Measurements from ENCODE around the gene SEL1L.
A peak's percentile ranks its signal among the peaks of the same experiment; 100 is the strongest.
"Not testable (repeated sequence)": the region's sequence is repeated elsewhere in the genome, so short reads cannot be mapped to it uniquely, and the experiment has no call there.

Gene SEL1L

DNA sequence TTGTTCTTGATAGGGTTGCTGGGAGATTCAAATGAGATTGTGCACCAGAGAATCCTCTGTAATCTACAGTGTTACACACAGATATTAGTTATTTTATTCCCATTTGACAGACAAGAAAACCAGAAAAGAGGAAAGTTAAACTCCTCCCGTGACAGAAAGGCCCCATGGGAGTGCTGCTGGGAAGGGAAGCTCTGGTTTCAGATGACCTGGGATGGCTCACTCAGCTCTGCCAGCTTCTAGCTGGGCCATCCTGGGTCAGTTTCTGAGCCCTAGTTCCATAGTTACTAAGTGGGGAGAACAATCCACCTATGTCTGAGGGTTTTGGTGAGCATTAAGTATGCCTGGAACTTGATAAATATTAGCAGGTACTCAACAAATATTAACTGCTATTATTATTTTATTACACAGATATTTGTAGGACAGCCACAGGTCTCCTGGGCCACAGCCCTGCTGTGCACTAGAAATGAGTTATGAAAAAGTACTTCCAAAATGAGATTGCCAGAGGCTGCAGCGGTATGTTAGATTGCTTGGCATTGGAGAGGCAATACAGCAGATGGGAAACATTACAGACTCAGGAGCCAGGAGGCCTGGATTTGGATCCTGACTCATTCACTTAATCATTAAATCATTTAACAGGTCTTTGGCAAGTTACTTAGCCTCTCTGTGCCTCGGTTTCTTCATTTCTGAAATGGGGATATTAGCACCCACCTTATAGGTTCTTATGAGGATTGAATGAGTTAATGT lies 86.5 kb downstream of the SEL1L start:
- no peak for DNase-seq (ENCODE audit: low spot score)

DNA sequence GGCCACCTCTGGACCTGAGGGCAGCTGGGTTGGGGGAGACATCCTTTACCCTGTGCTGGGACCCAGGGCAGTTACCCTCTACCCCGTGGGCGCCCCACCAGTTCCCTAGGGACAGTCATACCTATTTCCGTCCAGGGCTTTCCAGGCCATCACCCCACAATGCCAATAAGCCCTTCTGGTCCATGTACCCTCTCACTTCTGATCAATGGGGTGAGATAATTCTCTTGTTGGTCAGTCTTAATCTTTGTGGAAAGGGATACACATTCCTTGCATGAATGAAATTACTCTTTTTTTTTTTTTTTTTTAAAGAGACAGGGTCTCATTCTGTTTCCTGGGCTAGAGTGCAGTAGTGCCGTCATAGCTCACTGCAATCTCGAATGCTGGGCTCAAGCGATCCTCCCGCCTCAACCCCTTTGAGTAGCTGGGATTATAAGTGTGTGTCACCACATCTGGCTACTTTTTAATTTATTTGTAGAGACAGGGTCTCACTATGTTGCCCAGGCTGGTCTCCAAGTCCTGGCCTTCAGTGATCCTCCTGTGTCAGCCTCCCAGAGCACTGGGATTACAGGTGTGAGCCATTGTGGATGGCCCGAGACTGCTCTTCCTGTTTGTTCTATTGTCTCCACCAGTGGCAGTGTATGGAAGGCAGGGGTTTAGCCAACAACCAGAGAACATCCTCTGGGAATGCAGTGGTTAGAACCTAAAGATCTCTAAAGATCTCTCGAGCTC lies 87.2 kb downstream of the SEL1L start:
- no peak for DNase-seq (ENCODE audit: low spot score)

DNA sequence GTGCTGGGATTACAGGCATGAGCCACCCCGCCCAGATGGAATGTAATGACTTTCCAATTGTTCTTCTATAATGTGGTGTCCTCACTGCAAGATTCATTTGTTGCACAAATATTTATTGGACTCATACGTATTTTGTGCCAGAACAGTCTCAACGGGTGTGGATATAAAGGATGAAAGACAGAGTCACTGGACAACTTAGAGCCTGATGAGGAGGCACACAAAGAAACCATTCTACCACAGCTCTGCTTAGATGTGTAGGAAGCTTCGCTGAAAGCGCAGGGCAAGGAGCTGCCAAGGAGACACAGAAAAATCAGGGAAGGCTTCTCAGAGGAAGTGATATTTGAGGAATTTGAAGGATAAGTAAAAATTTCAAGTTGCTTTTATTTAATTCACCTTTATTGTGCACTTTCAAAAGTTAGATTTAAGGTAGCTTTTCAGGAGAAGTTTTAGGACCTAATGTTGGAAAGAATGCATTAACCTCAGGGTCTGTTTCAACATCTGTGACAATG lies 92.0 kb downstream of the SEL1L start:
- DNase-seq (ENCODE audit: low spot score) = no peak

DNA sequence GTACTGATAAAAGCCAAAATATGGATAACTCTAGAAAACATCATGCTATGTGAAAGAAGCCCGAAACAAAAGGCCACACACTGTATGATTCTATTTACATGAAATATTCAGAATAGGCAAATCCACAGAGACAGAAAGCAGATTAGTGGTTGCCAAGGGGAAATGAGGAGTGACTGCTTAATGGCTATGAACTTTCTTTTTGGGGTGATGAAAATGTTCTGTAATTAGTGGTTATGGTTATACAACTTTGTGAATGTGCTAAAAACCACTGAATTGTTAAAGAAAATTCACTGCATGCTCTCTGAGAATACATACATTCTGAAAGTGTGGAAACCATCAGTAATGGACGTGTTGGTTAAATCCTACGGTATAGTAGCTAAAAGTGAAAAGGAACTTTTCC lies 93.6 kb downstream of the SEL1L start:
- DNase-seq (ENCODE audit: low spot score) = no peak

DNA sequence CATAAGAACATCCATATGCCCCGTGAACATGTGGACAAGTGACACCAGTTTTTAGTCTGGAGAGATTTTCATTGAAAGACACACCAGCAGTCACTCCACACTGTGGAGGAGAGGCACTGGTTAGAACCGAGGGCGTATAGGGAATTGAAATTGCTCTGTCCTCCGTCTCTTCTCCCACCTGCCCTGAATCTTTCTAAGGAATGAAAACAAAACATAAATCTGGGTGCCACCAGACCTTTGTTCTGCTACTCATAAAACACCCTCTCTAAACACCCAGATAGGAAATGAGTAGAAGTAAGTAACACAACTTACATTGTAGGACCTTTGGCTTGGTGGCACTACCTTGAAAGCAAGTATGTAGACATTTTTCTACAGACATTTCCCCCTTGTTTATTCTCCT lies 96.4 kb downstream of the SEL1L start:
- no peak for DNase-seq (ENCODE audit: low spot score)

DNA sequence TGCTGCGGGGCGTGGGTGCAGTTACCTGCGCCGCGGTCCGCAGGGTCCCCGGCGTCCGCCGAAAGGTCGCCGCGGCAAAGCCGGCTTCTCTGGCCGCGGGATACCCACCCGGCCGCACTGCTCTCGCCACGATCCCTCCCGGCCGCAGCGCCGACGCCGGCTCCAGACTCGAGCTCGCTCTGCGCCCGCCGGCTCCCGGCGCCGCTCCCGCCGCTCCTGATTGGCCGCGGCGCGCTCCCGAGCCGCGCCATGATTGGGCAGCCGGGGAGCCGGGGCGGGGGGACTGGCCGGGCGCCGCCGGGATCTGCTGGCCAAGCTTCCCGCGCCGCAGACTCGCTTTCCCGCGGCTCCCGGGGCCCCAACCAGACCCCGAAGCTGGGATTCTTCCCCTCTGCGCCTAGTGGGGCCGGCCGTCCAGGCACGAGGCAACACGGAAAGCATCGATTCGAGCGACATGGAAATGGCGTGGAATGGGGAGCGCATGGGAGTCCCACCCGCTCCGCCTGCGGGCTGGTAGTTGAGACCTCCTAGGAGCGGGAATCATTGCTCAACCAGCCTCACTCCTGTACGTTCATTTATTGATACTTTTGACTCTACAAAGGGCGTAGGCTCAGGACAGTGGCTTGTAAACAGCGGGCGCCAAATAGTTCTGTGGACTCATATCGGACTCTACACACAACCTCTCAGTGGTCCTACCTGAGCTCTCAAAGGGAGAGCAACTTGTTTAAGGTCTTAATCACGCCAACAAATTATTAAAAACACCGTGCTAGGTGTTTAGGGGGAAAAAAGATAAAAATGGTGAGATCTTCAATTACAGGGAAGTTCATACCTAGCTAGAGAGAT lies 97.1 kb downstream of the SEL1L start:
- peak; percentile 76 for DNase-seq (ENCODE audit: low spot score)

DNA sequence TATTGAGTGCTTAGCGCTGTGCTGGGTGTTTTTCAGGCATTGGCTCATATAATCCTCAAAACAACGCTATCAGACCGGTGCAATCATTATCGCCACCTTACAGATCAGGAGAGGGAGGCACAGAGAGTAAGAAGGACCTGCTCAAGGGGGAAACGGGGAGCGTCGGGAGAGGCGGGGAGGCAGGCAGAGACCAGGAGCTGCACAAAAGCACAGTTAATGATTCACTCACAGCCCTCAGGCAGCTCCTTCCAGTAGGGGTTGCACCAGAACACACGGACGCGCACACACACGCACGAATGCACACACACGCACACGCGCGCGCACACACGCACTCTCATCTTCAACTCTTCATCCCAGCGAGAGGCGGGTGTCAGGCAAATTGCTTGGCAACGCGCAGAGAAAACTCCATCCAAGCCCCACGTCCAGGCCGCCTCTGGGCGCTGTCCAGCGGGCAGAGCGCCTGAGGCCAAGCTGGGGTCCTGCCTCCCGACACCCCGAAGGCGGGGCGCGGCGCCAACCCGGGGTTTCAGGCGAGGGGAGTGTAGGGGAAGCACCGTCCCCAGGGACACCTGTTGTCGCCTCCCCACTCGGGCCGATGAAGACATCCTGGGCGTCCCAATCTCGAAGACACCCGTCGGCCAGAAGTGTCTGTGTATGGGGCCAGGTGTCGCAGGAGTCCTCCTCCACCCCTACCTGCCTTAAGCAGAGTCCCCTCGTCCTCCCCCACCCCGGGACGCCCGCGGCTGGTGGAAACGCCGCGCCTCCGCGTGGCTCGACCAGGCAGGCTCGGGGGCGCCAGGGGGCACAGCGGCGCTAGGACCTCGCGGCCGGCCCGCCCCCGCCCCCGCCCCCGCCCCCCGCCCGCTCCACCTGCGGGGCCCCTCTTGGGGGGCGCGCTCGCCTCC lies 98.0 kb downstream of the SEL1L start:
- peak; percentile 41 for DNase-seq (ENCODE audit: low spot score)

DNA sequence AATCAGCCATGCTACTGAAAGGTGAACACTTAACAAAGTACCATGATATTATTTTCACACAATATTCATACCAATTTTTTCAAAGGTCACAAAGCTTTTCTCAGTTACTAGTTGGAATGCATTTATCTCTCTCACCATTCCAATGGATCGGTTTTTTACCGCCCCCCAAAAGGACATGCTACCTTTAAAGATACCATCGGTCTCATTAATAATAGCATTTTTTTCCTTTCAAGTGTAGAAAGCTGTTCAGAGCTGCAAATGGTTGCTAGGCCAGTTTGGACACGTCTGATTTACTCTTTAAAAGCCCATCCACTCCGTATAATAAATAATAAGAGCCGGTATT lies 98.6 kb downstream of the SEL1L start:
- no peak for DNase-seq (ENCODE audit: low spot score)

DNA sequence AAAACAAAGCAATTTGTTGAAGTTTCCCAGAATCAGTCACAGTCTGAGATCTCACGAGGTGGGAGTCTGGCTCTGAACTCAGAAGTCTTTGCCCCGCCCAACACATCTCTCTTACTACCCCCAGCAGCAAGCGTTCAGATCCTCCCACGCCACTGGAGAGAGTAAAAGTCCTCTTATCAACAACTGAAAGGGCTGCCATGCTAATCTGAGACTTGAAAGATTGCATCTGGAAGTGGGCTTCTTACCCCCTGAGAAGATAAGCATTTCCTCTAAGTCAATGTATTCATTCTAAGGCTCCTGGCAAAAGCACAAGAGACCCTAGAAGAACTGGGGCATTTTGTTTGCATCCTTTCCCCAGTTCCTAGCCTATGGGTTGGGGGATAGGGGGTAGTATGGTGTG lies 99.4 kb downstream of the SEL1L start:
- DNase-seq (ENCODE audit: low spot score) = no peak

DNA sequence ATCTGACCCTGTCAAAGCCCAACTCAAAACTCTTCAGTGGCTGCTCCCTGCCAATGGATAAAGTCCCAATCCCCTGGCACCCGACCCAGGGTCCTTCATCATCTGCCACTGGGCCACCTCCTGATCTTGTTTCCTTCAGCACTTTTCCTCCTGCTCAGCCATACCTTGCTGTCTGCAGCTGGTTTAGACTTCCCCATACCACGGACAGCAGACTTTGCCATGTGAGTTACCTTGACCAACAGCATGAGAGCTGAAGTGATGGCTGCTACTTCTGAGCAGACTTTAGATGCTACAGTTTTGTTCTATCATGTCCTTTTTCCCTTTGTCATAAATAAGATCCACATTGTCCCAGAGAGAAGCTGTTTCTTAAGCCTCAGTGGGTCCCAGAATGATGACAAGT lies 100.3 kb downstream of the SEL1L start:
- no peak for DNase-seq (ENCODE audit: low spot score)

DNA sequence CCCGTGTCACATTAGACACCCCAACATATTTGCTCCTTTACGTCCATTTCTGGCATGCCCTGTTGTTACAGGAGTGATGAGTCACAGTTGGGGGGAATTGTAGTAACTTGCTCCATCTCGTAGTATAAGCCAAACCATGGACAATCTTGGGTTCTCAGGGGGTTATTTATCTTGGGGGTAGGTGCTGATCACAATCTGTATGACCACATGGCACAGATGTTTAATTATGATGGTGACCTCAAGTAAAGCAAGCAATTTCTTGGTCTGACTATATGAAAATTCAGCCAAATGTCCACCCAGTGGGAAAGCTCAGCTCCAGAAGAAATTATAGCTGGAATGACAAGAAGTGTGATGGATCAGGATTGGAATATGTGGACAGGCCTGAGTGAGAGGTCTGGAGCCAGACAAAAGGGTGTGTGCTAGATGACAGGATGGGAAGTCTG lies 101.4 kb downstream of the SEL1L start:
- no peak for DNase-seq (ENCODE audit: low spot score)

DNA sequence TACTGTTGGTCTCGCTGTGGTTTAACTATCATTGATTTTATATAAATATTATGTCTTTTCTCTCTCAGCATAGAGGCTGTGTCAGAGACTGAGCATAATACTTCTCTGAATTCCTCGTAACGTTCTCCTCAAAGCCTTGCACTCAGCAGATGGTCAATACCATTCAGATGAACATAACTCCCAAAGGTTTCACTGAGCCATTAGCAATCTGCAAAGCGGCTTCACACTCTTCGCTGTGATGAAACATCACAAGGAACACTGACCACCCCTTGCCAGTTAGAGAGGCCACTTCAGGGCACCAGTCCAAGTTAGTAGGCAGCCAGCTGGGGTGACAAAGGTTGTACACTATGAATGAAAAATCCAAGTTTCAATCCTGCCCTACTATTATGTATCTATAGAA lies 103.4 kb downstream of the SEL1L start:
- DNase-seq (ENCODE audit: low spot score) = no peak

DNA sequence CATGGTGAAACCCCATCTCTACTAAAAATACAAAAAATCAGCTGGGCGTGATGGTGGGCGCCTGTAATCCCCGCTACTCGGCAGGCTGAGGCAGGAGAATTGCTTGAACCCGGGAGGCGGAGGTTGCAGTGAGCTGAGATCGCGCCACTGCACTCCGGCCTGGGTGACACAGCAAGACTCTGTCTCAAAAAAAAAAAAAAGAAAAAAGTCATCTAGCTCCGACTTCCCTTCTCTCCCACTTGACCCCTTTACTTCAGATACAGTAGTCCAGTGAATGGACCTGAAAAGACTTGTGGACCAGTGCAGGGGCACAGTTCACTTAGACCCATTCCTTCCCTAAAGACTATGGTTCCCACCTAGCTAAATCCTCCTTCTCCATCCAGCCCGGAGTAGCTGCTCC lies 103.9 kb downstream of the SEL1L start:
- not testable (repeated sequence) for DNase-seq (ENCODE audit: low spot score)

DNA sequence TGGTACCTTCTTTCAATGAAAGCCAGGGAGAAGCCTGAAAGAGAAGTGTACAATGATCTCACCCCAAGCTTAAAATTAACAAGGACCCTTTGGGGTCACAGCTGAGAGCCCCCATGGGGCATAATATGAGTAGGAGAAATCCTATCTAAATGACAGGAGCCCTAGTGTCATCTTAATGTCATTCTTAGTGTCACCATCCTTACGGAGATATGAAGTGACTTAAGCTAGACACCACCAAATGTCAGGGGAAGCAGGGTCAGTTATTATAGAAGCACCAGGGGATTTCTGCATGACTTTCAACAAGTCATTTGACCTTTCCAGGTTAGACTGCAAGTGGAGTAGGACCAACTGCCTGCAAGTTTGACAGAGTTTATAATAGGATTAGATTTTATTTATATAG lies 104.6 kb downstream of the SEL1L start:
- no peak for DNase-seq (ENCODE audit: low spot score)

DNA sequence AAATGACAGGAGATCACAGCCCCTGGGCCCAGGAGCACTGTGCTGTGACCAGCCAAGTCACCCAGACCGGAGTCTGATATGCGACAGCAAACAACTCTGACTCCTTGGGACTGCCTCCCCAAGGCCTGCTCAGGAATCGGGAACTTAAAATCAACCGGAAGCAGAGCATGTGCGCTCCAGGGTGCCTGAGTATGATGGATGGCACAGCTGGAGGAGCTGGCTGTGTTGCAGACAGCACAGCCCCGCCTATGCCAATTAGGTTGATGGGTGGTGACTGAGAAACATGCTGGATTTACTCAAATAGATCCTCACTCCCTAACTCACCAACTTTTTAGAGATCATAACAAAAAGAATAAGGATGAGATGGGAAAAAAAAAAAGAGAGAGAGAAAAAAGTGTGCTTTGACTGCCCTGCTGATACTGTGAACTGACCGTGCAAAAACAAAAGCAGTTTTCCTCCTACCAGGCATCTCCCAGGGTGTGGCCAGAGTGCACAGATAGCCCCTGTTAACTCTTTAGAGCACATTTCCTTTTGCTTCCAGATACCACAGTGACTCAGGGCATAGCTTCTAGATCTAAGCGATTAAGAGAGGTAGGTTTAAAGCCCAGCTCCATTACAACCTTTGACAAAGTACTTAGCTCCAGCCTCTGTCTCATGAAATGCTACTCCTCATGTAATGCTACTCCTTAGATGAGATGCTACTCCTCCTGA lies 106.2 kb downstream of the SEL1L start:
- DNase-seq (ENCODE audit: low spot score) = no peak

DNA sequence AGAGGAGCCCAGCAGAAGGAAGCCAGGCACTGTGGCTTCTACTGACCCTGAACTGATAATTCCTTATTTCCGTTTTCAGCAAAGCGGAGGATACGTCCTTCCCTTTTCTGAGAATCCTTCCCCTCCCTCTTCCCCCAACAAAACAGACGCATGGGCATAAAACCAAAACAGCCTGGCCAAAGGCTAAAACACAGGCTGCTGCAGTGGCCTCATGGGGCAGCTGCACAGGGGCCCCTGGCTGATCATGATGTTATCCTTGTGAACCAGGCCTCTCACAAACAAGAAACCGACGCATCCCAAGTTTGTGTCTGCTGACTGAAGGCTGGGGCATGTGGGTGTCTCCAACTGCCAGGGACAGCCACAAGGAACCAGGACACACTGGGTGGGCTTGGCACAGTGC lies 110.1 kb downstream of the SEL1L start:
- no peak for DNase-seq (ENCODE audit: low spot score)

Data from germinal center (tissue), 1 donor.